NCI-H226 (cell line): ENCODE results near the gene ERAL1.
"Not testable (repeated sequence)": the region's sequence is repeated elsewhere in the genome, so short reads cannot be mapped to it uniquely, and the experiment has no call there.

Experiments used
- DNase-seq: peaks from one replicate; pipeline ENCODE4 v3.0.0-alpha.2; 2015

ERAL1 gene

GRCh38 chr17:28854457-28855335 lies at the start of gene ERAL1:
Gene ERAL1 (plus strand): TSS chr17:28855016. CDS start chr17:28855035, 19 bp downstream.
- peak; percentile 89 for DNase-seq

GRCh38 chr17:28807925-28808634 lies 46.7 kb upstream of the ERAL1 start:
- peak; percentile 59 for DNase-seq

- DNase-seq = no peak
Observed at GRCh38 chr17:28810437-28810836, 44.4 kb upstream of the ERAL1 start.

GRCh38 chr17:28811651-28812090 lies 43.1 kb upstream of the ERAL1 start:
- DNase-seq = no peak

- DNase-seq = peak; percentile 99
Observed at GRCh38 chr17:28812091-28812747, 42.6 kb upstream of the ERAL1 start.

GRCh38 chr17:28812748-28813377 lies 42.0 kb upstream of the ERAL1 start:
- DNase-seq = no peak

GRCh38 chr17:28816540-28816939 lies 38.3 kb upstream of the ERAL1 start:
- DNase-seq = no peak

- no peak for DNase-seq
Observed at GRCh38 chr17:28818819-28819221, 36.0 kb upstream of the ERAL1 start.

GRCh38 chr17:28819582-28819981 lies 35.2 kb upstream of the ERAL1 start:
- DNase-seq = no peak

GRCh38 chr17:28827672-28828071 lies 27.1 kb upstream of the ERAL1 start:
- DNase-seq = no peak

GRCh38 chr17:28828294-28829040 lies 26.3 kb upstream of the ERAL1 start:
- no peak for DNase-seq

- no peak for DNase-seq
Observed at GRCh38 chr17:28834420-28834819, 20.4 kb upstream of the ERAL1 start.

- DNase-seq = not testable (repeated sequence)
Observed at GRCh38 chr17:28836541-28836940, 18.3 kb upstream of the ERAL1 start.

GRCh38 chr17:28839221-28839620 lies 15.6 kb upstream of the ERAL1 start:
- DNase-seq = no peak

GRCh38 chr17:28841901-28842281 lies 12.9 kb upstream of the ERAL1 start:
- DNase-seq = no peak

GRCh38 chr17:28842282-28843012 lies 12.4 kb upstream of the ERAL1 start, which contains the start of gene FAM222B:
Gene FAM222B (minus strand): TSS chr17:28842790. CDS start chr17:28766667, 76,123 bp downstream.
- peak; percentile 70 for DNase-seq

- no peak for DNase-seq
Observed at GRCh38 chr17:28843816-28844148, 11.0 kb upstream of the ERAL1 start.

GRCh38 chr17:28846231-28846630 lies 8.6 kb upstream of the ERAL1 start:
- no peak for DNase-seq

- DNase-seq = not testable (repeated sequence)
Observed at GRCh38 chr17:28846699-28847098, 8.1 kb upstream of the ERAL1 start.

- not testable (repeated sequence) for DNase-seq
Observed at GRCh38 chr17:28848667-28849066, 6.1 kb upstream of the ERAL1 start.

GRCh38 chr17:28849281-28849680 lies 5.5 kb upstream of the ERAL1 start:
- DNase-seq = no peak

GRCh38 chr17:28853295-28853694 lies 1.5 kb upstream of the ERAL1 start:
- no peak for DNase-seq
